Liver (tissue), 9 donors: Measurements from ENCODE around the gene CEACAM1. TPM values are rescaled to one million over a fixed set of nuclear protein-coding genes. Genes with fewer than 3 reads are reported as not detected.
"Not testable (repeated sequence)": the region's sequence is repeated elsewhere in the genome, so short reads cannot be mapped to it uniquely, and the experiment has no call there.

Experiments
- DNase-seq: peaks from one replicate; pipeline ENCODE4 v3.0.0-alpha.2; 2017; ENCODE audit warnings: low spot score
- H3K27ac ChIP-seq, 2 donors: one replicate each; pipeline ENCODE4 v1.7.0; 2013; ENCODE audit warnings: inconsistent platforms in 2 of 2, low read length in 2 of 2, control low read depth in 1 of 2, low read depth in 1 of 2, mild to moderate bottlenecking in 1 of 2
- H3K27me3 ChIP-seq, 4 donors: one replicate each; pipeline versions ENCODE4 v1.6.1 to v1.7.0; 2013; ENCODE audit warnings: low read length in 3 of 4, inconsistent platforms in 1 of 4, mild to moderate bottlenecking in 1 of 4, moderate library complexity in 1 of 4; ENCODE audit not compliant: control insufficient read depth in 4 of 4, insufficient read depth in 4 of 4
- H3K36me3 ChIP-seq, 4 donors: one replicate each; pipeline versions ENCODE4 v1.6.1 to v1.7.0; 2013; ENCODE audit warnings: low read length in 3 of 4, mild to moderate bottlenecking in 3 of 4, low read depth in 1 of 4, moderate library complexity in 1 of 4; ENCODE audit not compliant: control insufficient read depth in 4 of 4, insufficient read depth in 3 of 4
- H3K4me1 ChIP-seq, 4 donors: one replicate each; pipeline versions ENCODE4 v1.6.1 to v1.7.0; 2013; ENCODE audit warnings: low read length in 3 of 4, mild to moderate bottlenecking in 3 of 4, moderate library complexity in 1 of 4; ENCODE audit not compliant: control insufficient read depth in 4 of 4, insufficient read depth in 4 of 4
- H3K4me3 ChIP-seq, 3 donors: one replicate each; pipeline versions ENCODE4 v1.6.1 to v1.7.0; 2013; ENCODE audit warnings: low read length in 3 of 3, control low read depth in 1 of 3, low read depth in 1 of 3, mild to moderate bottlenecking in 1 of 3
- H3K9ac ChIP-seq, 2 donors: one replicate each; pipeline ENCODE4 v1.7.0; 2013; ENCODE audit warnings: low read length in 2 of 2, mild to moderate bottlenecking in 2 of 2, moderate library complexity in 2 of 2, control low read depth in 1 of 2, low read depth in 1 of 2
- H3K9me3 ChIP-seq, 4 donors: one replicate each; pipeline versions ENCODE4 v1.6.1 to v1.7.0; 2013; ENCODE audit warnings: low read length in 3 of 4; ENCODE audit not compliant: control insufficient read depth in 4 of 4
- EGR1 ChIP-seq, 2 donors: IDR thresholded peaks; 2 replicates each; pipeline ENCODE4 v1.6.1; 2016 to 2018; ENCODE audit warnings: antibody characterized with exemption in 2 of 2, low read depth in 2 of 2
- FOXA1 ChIP-seq: IDR thresholded peaks from 2 replicates; pipeline ENCODE4 v1.6.1; 2016; ENCODE audit warnings: antibody characterized with exemption
- FOXA2 ChIP-seq: IDR thresholded peaks from 2 replicates; pipeline ENCODE4 v1.6.1; 2016; ENCODE audit warnings: antibody characterized with exemption
- GABPA ChIP-seq, 2 donors: IDR thresholded peaks in 1 of 2; conservative IDR thresholded peaks in 1 of 2; 2 replicates each; pipeline ENCODE4 v1.6.1; 2016; ENCODE audit warnings: antibody characterized with exemption in 2 of 2, mild to moderate bottlenecking in 1 of 2, moderate library complexity in 1 of 2
- HNF4A ChIP-seq, 2 donors: conservative IDR thresholded peaks; 2 replicates each; pipeline ENCODE4 v1.6.1; 2016; ENCODE audit warnings: antibody characterized with exemption in 2 of 2, mild to moderate bottlenecking in 2 of 2
- HNF4G ChIP-seq: IDR thresholded peaks from 2 replicates; pipeline ENCODE4 v1.6.1; 2016; ENCODE audit warnings: antibody characterized with exemption
- JUND ChIP-seq, 2 donors: IDR thresholded peaks; 2 replicates each; pipeline ENCODE4 v1.6.1; 2016; ENCODE audit warnings: antibody characterized with exemption in 2 of 2
- MAX ChIP-seq: IDR thresholded peaks from 2 replicates; pipeline ENCODE4 v1.6.1; 2016; ENCODE audit warnings: antibody characterized with exemption
- RAD21 ChIP-seq, 2 donors: IDR thresholded peaks; 2 replicates each; pipeline ENCODE4 v1.6.1; 2016; ENCODE audit warnings: antibody characterized with exemption in 2 of 2, mild to moderate bottlenecking in 2 of 2
- RXRA ChIP-seq, 2 donors: IDR thresholded peaks; 2 replicates each; pipeline ENCODE4 v1.6.1; 2017 to 2018; ENCODE audit warnings: antibody characterized with exemption in 2 of 2, mild to moderate bottlenecking in 1 of 2
- TAF1 ChIP-seq: conservative IDR thresholded peaks from 2 replicates; pipeline ENCODE4 v1.6.1; 2016; ENCODE audit warnings: antibody characterized with exemption, mild to moderate bottlenecking
- YY1 ChIP-seq: IDR thresholded peaks from 2 replicates; pipeline ENCODE4 v1.6.1; 2016; ENCODE audit warnings: antibody characterized with exemption, mild to moderate bottlenecking
- WGBS: extraction: QIAGEN DNeasy Blood & Tissue Kit; methylation state at CpG from one replicate; pipeline ENCODE4 v1.1.7; 2013; 5-methylcytosine and 5-hydroxymethylcytosine counted together
- polyA plus RNA-seq, 2 donors: library from polyadenylated mRNA; stranded (reverse) in 1 of 2; unstranded in 1 of 2; fragments of 200-250 nt in 1 of 2; fragments of >200 nt in 1 of 2; fragmentation: Nextera tagmentation in 1 of 2; extraction: Ambion mirVana in 1 of 2; gene quantifications; one replicate each; pipeline versions ENCODE4 v1.2.1 to v1.2.3, GENCODE V29; 2013 to 2015
- total RNA-seq, 2 donors: library from RNA; depleted of rRNA; stranded (reverse); fragments of >200 nt; gene quantifications; one replicate each; pipeline ENCODE4 v1.2.3, GENCODE V29; 2014
- TF ChIP-seq, protein P1 (sequence below): IDR thresholded peaks from 2 replicates; pipeline ENCODE4 v1.6.1; 2016; ENCODE audit warnings: antibody characterized with exemption, mild to moderate bottlenecking
- donor health status: healthy.
- donor health status: healthy.
- donor health status: healthy.
- donor health status: healthy.
- donor health status: healthy.

CEACAM1 gene
- total and polyA plus RNA-seq, 4 donors, result 8.3 to 36.7 (median 26.8) TPM

GRCh38 chr19:42540071-42540553 is 11.8 kb upstream of the CEACAM1 start:
- Histone ChIP-seq H3K27ac (no peak overlapping the region), H3K4me3 (no peak overlapping the region), H3K36me3 (no peaks in the 10 kb centered on the region), H3K4me1 (no peaks in the 10 kb centered on the region), H3K27me3 (no peaks in the 10 kb centered on the region), H3K9ac (no peak overlapping the region), H3K9me3 (no peaks in the 10 kb centered on the region)
- no peak for DNase-seq
- no peak for TF ChIP-seq YY1
- no peak for TF ChIP-seq HNF4G
- no peak for TF ChIP-seq FOXA1
- no peak for TF ChIP-seq JUND (IDR thresholded peaks at IDR 0.05)
- TF ChIP-seq RXRA (IDR thresholded peaks at IDR 0.05), result no peak
- no peak for TF ChIP-seq RAD21 (IDR thresholded peaks at IDR 0.05)
- TF ChIP-seq FOXA2, result no peak
- TF ChIP-seq, protein P1, sequence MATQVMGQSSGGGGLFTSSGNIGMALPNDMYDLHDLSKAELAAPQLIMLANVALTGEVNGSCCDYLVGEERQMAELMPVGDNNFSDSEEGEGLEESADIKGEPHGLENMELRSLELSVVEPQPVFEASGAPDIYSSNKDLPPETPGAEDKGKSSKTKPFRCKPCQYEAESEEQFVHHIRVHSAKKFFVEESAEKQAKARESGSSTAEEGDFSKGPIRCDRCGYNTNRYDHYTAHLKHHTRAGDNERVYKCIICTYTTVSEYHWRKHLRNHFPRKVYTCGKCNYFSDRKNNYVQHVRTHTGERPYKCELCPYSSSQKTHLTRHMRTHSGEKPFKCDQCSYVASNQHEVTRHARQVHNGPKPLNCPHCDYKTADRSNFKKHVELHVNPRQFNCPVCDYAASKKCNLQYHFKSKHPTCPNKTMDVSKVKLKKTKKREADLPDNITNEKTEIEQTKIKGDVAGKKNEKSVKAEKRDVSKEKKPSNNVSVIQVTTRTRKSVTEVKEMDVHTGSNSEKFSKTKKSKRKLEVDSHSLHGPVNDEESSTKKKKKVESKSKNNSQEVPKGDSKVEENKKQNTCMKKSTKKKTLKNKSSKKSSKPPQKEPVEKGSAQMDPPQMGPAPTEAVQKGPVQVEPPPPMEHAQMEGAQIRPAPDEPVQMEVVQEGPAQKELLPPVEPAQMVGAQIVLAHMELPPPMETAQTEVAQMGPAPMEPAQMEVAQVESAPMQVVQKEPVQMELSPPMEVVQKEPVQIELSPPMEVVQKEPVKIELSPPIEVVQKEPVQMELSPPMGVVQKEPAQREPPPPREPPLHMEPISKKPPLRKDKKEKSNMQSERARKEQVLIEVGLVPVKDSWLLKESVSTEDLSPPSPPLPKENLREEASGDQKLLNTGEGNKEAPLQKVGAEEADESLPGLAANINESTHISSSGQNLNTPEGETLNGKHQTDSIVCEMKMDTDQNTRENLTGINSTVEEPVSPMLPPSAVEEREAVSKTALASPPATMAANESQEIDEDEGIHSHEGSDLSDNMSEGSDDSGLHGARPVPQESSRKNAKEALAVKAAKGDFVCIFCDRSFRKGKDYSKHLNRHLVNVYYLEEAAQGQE, result no peak
- TF ChIP-seq TAF1, result no peak
- 81% methylated on average over 8 of the region's 8 CpGs for WGBS

DNA sequence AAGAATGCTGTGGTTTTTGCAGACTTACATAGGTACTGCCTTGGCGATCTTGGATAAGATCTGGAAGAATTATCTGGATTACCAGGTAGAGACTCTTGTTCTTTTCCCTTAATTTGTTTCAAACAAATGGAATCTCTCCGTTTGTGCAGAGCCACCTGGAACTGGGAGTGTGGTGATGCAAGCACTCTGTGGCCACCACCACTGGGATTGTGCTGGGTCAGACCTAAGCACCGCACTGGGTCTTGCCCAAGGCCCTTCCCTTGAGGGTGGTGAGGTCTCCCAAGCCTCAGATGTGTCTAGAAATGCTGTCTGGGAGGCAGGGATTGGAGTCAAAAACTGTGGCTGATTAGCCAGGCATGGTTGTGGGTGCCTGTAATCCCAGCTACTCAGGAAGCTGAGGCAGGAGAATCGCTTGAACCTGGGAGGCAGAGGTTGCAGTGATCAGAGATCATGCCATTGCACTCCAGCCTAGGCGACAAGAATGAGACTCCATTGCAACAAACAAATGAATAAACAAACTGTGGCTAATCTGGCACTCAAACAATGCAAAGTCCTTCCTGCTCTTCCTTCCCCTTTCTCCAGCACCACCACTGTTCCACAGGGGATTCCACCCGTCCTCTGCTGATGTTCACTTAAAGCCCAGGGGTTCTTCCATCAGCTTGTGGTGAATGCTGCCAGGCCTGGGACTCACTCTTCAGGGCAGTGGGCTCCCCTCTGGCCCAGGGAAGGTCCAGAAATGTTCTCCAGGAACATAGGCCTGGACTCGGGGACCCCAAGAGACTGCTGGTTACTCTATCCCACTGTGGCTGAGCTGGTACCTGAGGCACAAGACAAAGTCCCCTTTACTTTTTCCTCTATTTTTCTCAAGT is 10.8 kb upstream of the CEACAM1 start:
- H3K36me3 ChIP-seq, result no peaks in the 10 kb centered on the region
- H3K27ac ChIP-seq, result no peak overlapping the region
- no peak for TF ChIP-seq MAX
- TF ChIP-seq GABPA (IDR thresholded peaks at IDR 0.05 in 1 of 2, conservative IDR thresholded peaks at IDR 0.05 in 1 of 2), result no peak
- TF ChIP-seq HNF4A (conservative IDR thresholded peaks at IDR 0.05), result no peak
- no peak for TF ChIP-seq EGR1 (IDR thresholded peaks at IDR 0.05; ENCODE audit: low read depth in 2 of 2)
- TF ChIP-seq RXRA (IDR thresholded peaks at IDR 0.05), result no peak
- DNase-seq, result no peak
- no peaks in the 10 kb centered on the region for H3K27me3 ChIP-seq
- H3K9ac ChIP-seq, result no peak overlapping the region
- H3K9me3 ChIP-seq, result no peaks in the 10 kb centered on the region
- H3K4me1 ChIP-seq, result no peaks in the 10 kb centered on the region
- WGBS, result 86% methylated on average over 7 of the region's 7 CpGs
- no peak overlapping the region for H3K4me3 ChIP-seq

GRCh38 chr19:42535276-42535675 is 7.0 kb upstream of the CEACAM1 start:
- H3K9me3 ChIP-seq, DNase-seq, H3K27ac ChIP-seq, H3K36me3 ChIP-seq, H3K4me1 ChIP-seq, H3K9ac ChIP-seq, H3K4me3 ChIP-seq, H3K27me3 ChIP-seq: not testable (repeated sequence)
- 76% methylated on average over 2 of the region's 2 CpGs for WGBS
